ENCODE measurements around the gene SLC25A12.
"Not testable (repeated sequence)": the region's sequence is repeated elsewhere in the genome, so short reads cannot be mapped to it uniquely, and the experiment has no call there.

Gene SLC25A12

DNA sequence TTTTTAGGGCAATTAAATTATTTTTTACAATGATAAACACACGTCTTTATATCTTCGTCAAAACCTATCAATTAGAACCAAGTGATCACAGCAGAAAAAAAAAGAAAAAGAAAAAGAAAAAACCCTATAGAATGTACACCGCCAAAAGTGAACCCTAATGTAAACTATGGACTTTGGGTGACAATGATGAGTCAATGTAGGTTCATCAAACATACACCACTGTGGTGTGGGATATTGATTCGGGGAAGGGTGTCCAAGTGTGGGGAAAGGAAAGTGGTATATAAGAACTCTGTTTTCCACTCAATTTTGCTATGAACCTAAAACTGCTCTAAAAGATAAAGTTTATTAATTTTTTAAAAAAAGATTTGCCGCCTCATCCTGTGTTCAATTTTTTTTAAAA lies 121.7 kb downstream of the SLC25A12 start:
- TF ChIP-seq, protein P1, sequence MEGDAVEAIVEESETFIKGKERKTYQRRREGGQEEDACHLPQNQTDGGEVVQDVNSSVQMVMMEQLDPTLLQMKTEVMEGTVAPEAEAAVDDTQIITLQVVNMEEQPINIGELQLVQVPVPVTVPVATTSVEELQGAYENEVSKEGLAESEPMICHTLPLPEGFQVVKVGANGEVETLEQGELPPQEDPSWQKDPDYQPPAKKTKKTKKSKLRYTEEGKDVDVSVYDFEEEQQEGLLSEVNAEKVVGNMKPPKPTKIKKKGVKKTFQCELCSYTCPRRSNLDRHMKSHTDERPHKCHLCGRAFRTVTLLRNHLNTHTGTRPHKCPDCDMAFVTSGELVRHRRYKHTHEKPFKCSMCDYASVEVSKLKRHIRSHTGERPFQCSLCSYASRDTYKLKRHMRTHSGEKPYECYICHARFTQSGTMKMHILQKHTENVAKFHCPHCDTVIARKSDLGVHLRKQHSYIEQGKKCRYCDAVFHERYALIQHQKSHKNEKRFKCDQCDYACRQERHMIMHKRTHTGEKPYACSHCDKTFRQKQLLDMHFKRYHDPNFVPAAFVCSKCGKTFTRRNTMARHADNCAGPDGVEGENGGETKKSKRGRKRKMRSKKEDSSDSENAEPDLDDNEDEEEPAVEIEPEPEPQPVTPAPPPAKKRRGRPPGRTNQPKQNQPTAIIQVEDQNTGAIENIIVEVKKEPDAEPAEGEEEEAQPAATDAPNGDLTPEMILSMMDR (IDR thresholded peaks at IDR 0.05; ENCODE audit: low read depth, low read length), result no peak
- no peak overlapping the region for H3K4me3 ChIP-seq (ENCODE audit: low read depth, low read length)

DNA sequence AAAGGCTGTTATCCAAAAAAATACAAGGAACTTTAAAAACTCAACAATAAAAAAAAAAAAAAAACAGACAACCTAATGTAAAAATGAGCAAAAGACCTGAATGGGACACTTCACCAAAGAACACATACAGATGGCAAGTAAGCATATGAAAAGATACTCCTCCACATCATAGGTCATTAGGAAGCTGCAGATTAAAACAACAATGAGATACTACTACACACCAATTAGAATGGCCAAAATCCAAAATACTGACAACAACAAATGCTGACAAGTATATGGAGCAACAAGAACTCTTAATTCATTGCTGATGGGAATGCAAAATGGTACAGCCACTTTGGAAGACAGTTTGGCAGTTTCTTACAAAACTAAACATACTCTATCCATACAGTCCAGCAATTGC lies 122.6 kb downstream of the SLC25A12 start:
- TF ChIP-seq, protein P1 (IDR thresholded peaks at IDR 0.05; ENCODE audit: low read depth, low read length), result no peak
- no peak overlapping the region for H3K4me3 ChIP-seq (ENCODE audit: low read depth, low read length)

DNA sequence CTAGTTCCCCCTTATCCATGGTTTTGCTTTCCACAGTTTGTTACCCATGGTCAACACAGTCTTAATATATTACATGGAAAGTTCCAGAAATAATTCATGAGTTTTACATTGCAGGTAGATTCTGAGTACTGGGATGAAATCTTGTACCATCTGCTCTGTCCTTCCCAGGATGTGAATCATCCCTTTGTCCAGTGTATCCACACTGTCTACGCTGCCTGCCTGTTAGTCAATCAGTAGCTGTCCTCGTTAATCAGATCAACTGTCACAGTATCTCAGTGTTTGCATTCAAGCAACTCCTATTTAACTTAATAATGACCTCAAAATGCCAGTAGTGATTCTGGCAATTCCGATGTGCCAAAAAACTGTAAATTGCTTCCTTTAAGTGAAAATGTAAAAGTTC lies 130.4 kb downstream of the SLC25A12 start:
- H3K4me3 ChIP-seq (ENCODE audit: low read depth, low read length), result no peak overlapping the region
- TF ChIP-seq, protein P1 (IDR thresholded peaks at IDR 0.05; ENCODE audit: low read depth, low read length), result no peak

DNA sequence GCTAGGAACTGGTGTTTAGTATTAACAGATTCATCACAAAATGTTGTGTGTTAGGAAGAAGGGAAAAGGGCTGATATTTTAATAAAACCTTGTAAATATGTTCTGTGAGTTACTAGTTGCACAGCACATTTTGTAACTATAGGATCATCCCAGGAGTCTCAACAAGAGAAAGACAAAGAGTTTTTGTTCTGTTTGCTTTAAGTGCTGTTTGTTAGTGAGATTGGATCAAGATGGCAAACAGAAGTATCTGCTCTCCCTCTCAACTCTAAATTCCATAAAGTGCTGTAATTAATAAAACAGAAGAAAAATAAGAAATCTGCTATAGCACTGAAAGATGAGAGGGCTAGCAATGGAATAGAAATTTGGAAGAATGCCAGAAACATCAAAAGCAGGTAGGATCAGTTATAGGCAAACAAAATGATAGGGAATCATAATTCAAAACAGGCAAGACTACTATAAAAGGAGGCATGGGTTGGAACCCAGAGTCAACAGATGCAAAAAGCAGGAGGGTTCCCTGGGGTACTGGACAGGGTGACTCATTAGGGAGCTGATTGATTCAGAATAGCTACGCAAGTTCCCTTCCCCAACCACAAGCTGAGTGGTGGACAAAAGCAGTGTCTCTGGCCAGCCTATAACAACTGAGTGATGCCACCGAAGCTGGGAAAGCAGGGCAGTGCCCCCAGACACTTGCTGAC lies 131.0 kb downstream of the SLC25A12 start:
- TF ChIP-seq, protein P1 (IDR thresholded peaks at IDR 0.05; ENCODE audit: low read depth, low read length), result no peak

DNA sequence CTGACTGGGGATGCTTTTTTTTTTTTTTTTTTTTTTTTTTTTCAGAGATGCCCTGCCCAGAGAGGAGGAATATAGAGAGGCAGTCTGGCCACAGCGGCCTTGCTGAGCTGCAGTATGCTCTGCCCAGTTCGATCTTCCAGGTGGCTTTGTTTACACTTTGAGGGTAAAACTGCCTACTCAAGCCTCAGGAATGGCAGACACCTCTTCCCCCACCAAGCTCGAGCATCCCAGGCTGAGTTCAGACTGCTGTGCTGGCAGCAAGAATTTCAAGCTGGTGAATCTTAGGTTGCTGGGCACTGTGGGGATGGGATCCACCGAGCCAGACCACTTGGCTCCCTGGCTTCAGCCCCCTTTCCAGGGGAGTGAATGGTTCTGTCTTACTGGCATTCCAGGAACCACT lies 132.9 kb downstream of the SLC25A12 start:
- not testable (repeated sequence) for H3K4me3 ChIP-seq (ENCODE audit: low read depth, low read length)

More for the DNA sequence above, 131.0 kb downstream of the SLC25A12 start:
- H3K4me3 ChIP-seq (ENCODE audit: low read depth, low read length), result no peak overlapping the region

DNA sequence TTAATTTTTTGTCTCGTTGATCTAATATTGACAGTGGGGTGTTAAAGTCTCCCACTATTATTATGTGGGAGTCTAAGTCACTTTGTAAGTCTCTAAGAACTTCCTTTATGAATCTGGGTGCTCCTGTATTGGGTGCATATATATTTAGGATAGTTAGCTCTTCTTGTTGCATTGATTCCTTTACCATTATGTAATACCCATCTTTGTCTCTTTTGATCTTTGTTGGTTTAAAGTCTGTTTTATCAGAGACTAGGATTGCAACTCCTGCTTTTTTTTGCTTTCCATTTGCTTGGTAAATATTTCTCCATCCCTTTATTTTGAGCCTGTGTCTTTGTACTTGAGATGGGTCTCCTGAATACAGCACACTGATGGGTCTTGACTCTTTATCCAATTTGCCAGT lies 135.3 kb downstream of the SLC25A12 start:
- H3K4me3 ChIP-seq (ENCODE audit: low read depth, low read length), result not testable (repeated sequence)

DNA sequence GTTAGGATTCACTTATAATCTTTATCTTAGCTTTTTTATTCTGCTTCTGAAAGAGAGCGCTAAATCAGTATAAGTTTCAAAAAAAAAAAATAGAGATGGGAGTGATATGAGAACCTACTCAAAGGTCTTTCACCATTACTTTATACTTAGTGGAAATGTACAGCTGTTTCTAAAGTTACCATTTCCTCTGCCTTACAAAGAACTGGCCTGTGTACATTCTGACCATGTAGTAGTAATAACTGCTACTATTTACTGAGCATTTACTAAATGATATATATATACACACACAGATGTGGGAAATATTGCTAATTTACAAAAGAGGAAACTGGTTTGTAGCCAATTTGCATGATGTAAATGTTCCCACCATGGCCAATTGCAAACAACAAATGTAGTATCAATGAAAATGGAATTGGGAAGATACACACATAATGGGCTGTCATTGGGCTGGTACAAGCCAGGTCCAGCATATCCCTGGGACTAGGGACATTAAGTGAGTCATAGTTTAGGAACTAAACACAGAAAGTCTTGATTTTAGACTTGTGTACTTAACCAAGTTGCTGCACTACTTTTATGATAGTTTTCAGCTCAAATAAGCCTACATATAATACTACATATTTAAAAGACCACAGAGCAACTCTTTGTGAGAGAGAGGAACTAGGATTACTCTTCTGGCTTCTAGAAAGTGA lies 139.6 kb downstream of the SLC25A12 start:
- TF ChIP-seq, protein P1 (IDR thresholded peaks at IDR 0.05; ENCODE audit: low read depth, low read length), result no peak
- H3K4me3 ChIP-seq (ENCODE audit: low read depth, low read length), result no peak overlapping the region

DNA sequence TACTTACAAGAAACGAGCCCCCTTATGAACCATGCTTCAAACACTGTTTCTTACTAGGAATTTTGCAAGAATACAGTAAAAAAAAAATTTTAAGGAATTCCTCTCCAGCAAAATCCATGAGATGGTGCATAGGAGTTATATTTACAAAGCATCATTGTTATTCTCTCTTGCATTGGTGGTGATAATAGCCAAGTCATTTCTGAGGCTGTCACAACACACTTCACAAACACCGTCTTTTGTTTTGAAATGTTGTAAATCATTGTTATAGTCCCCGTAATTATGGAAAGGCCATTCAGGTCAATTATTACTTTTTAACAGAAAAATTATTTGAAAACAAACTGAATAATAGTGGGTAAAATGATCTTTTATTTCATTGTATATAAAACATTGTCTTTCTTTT lies 146.7 kb downstream of the SLC25A12 start:
- H3K4me3 ChIP-seq (ENCODE audit: low read depth, low read length), result no peak overlapping the region
- TF ChIP-seq, protein P1 (IDR thresholded peaks at IDR 0.05; ENCODE audit: low read depth, low read length), result no peak

All from WI38 (cell line).